T-helper 22 cell (primary cell): ENCODE measurements around the gene ALPP.
"Not testable (repeated sequence)": the region's sequence is repeated elsewhere in the genome, so short reads cannot be mapped to it uniquely, and the experiment has no call there.

Source experiments
- DNase-seq: peaks from one replicate; pipeline ENCODE4 v3.0.0-alpha.2; 2020; ENCODE audit warnings: low read depth

The ALPP gene

GRCh38 chr2:232378735-232379151 lies at the start of gene ALPP:
Gene ALPP, plus strand, starts transcription at chr2:232378751. Its CDS starts 52 bp downstream, at chr2:232378803.
- DNase-seq: not testable (repeated sequence)

DNA sequence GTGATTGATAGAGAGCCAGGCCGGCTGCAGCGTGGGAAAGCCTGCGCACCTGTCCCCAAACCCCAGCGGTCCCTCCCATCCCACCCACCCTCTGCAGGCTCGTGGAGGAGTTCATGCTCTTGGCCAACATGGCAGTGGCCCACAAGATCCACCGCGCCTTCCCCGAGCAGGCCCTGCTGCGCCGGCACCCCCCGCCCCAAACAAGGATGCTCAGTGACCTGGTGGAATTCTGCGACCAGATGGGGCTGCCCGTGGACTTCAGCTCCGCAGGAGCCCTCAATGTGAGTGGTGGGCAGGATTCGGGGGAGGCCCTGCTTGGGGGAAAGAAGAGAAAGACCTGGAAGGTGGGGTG lies 48.9 kb upstream of the ALPP start:
- no peak for DNase-seq

DNA sequence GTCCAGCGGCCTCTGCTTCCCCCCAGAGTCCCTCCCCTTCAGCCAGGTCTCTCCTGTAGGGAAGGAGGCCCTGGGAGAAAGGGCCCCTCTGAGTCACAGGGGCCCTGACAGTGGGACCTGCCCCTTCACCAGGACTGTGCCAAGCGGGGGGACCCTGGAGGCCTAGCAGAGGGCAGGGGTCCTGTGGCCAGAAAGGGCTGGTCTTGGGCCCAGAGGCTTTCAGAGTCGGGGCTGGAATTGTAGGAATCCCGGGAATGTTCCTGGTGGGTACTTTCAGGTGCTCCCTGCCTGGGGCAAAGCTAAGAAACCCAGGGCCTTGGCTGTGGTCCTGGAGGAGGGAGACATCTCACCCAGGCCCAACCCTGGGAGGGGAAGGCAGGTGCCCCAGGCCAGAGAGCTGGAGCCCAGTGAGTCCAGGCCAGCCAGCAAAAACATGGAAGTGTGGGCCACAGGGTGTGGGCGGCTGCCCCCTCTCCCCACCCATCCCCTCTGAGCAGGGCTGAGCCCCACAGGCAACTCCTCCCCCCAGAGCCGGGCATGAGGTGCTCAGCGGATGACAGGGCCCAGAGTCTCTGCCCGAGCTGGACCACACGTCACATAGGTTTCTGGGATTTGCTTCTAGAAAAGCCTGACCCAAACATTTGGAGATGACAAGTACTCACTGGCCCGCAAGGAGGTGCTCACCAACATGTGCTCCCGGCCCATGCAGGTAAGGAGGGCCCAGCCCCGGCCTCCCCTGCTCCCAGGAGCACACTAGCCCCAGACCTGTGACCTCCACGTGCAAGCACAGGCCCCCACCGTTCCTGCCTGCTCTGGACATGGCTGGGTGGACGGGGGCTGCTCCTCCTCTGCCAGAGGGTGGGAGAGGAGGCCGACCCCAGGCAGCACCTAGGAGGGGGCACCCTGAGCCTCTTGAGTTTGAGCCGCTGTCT lies 48.2 kb upstream of the ALPP start:
- no peak for DNase-seq

DNA sequence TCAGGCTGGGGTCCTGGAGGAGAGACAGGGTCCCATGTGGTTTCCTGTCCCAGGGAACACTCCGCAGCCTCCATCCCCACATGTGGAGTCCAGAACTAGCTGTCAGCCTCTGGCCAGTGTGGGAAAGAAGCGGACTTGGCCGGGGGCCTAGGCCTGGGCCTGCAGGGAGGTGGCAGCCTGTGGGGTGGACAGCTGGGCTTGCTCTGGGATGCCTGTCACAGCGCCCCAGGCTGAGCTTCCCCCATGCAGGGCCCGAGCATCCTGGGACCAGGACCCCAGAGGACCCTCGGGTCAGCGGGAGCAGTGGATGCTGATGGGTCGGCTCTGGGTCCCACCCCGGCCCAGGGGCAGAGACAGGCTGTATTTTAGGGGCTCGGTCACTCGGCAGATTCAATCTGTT lies 47.5 kb upstream of the ALPP start:
- DNase-seq: not testable (repeated sequence)

DNA sequence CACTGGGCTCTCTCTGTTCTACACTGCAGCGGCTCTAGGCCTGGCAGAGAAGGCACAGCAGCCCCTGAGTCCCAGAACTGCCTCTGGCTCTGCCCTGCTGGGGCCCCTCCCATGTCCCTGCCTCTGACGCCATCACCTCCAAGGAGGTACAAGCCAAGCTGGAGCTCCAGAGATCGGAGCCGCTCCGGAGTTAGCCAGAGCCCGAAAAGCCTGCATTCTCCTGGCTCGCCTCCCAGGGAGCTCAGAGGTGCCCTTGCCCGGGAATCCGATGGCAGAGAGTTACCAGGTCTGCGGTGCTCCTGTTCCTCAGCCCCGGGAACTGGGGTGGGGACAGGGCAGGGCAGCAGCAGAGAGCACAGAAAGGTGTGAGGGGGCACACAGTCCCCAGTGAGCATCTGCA lies 46.9 kb upstream of the ALPP start:
- DNase-seq: not testable (repeated sequence)

GRCh38 chr2:232332244-232332939 lies 46.2 kb upstream of the ALPP start:
- DNase-seq: not testable (repeated sequence)

GRCh38 chr2:232332940-232333259 lies 45.7 kb upstream of the ALPP start:
- DNase-seq: no peak

DNA sequence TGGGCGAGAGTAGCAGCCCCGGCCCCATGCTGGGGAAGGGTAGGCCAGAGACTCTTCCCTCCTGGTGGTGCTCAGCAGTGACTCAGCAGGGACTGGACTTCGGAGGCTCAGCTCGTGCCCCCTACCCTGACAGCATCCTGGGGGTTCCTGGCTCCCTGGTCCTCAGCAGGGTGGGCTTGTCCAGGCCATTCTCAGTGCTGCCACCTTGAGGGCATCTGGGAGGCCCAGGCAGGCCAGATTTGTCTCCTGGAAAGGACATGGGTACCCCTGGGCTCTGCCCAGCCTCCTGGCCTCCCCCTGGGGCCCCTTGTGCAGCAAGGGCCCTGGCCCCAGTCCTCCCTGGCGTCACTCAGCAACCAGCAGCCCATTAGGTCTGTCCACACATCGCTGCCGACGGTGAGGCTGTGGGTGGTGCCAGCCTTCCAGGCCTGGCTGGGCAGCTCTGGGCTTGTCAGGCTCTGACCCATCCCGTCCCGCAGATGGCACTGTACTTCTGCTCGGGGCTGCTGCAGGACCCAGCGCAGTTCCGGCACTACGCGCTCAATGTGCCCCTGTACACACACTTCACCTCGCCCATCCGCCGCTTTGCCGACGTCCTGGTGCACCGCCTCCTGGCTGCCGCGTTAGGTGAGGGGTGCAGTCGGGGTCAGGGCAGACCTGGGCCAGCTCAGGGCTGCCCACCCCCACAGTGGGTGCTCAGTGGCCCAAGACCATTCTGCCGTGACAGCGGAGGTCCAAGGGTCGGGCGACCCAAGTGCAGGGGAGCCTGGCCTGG lies 45.0 kb upstream of the ALPP start:
- no peak for DNase-seq

GRCh38 chr2:232334136-232334884 lies 44.2 kb upstream of the ALPP start:
- not testable (repeated sequence) for DNase-seq

DNA sequence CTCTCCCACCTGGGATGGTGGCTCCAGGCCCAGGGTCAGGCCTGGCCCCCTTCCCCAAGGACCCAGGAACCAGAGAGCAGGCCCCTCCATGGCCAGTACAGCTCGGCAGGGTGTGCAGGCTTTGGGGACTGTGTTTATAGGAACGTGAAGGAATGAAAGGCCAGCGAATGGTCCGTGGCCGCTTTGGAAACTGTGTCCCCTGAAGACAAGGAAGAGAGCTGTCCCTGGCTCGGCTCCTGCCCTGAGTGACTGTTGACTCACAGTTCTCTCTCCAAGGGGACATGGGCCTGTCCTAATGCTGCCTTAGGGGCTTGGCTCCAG lies 43.7 kb upstream of the ALPP start:
- DNase-seq: not testable (repeated sequence)

GRCh38 chr2:232335206-232335858 lies 43.2 kb upstream of the ALPP start:
- DNase-seq: not testable (repeated sequence)

DNA sequence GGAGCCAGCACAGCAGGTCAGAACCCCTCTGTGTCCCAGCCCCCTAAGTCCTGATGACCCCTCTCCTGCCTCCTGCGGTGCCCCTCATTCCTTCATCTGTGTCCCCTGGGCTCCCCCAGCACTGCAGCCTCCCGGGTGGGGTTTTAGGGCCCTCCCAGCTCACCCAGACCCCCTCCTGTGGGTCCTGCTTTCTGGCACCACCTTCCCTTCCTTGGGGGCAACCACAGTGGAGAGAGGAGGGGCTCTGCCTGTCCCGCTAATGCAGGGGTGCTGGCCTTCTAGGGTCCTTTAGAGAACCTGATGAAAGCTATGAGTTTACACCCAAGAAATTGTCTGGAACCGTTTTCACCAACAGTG lies 42.7 kb upstream of the ALPP start:
- DNase-seq: no peak

DNA sequence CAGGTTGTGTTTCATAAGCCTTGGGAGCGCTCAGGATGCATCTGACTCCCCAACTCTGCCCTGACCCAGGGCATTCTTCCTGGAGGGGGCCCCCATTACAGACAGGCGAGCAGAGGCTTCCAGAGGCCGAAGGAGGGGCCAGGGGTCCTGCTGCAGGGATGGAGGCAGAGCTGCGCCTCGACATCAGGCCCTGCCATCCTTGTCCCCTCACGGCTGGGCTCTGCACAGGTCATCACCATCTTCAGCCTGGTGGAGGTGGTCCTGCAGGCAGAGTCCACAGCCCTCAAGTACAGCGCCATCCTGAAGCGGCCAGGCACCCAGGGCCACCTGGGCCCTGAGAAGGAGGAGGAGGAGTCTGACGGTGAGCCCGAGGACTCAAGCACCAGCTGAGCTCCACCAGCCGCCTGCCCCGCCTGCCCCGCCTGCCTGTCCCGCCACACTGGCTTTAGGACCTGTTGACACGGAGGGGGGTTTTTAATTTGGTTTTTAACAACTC lies 42.3 kb upstream of the ALPP start:
- DNase-seq: no peak

DNA sequence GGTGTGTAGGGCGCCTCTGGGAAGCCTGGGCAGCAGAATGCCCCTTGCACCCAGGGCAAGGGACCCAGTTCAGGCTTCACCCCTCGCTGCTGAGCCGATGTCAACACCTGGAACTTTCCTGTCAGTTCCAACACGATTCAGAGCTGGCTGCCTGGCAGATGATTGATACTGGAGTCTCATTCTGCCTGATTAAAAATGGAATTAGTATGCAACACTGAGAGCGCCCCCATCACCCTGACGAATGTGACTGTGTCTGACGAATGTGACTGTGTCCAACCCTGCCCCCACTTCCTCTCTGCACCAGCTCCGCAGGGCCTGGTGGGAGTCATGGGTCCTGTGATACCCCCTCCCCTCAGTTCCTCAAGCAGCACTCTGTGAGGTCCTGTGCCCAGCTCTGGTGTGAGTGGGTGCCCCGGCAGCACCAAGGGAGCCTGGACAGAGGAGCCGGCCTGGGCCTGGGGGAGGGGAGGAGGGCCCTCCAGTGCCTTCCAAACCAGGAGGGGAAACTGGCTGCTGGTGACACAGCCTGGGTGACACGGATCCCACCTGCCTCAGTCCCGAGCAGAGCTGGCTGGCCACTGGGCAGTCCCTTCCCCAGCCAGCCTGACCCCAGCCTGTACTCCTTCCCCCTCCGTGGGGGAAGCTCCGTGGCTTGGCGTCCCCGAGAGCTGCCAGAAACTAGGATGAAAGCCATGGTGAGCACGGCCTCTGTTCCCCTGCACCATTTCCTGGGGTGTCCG lies 41.4 kb upstream of the ALPP start:
- DNase-seq: no peak

DNA sequence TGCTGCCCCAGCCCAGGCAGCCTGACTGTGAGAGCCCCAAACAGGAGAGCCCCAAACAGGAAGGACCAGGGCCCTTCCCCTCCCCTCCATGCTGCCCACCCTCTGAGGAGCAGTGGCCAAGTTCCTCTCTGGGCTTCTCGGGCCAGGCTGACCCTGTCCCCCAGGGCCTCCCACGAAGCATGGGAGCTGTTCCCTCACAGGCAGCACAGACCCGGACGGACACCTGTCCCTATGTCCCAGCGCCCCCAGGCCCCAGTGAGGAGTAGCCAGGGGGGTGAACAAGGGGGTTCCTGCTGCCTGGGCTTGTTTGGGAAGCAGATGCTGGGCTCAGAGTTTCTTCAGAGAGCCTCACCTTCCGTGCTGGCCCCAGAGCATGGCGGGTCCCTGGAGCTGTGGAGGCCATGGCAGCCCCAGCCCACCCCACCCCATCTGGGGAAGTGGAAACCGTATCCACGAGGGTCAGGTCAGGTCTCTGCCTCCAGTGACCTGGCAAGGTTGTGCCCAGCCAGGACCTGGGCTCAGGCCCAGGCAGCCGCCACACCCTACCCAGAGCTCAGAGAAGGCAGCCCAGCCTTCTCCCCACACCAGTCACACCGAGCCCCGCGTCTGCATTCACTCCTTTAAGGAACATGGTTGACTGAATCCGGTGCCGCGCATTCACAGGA lies 40.3 kb upstream of the ALPP start:
- DNase-seq: not testable (repeated sequence)

- DNase-seq: no peak
These were observed 39.8 kb upstream of the ALPP start for GRCh38 chr2:232338759-232339106.

DNA sequence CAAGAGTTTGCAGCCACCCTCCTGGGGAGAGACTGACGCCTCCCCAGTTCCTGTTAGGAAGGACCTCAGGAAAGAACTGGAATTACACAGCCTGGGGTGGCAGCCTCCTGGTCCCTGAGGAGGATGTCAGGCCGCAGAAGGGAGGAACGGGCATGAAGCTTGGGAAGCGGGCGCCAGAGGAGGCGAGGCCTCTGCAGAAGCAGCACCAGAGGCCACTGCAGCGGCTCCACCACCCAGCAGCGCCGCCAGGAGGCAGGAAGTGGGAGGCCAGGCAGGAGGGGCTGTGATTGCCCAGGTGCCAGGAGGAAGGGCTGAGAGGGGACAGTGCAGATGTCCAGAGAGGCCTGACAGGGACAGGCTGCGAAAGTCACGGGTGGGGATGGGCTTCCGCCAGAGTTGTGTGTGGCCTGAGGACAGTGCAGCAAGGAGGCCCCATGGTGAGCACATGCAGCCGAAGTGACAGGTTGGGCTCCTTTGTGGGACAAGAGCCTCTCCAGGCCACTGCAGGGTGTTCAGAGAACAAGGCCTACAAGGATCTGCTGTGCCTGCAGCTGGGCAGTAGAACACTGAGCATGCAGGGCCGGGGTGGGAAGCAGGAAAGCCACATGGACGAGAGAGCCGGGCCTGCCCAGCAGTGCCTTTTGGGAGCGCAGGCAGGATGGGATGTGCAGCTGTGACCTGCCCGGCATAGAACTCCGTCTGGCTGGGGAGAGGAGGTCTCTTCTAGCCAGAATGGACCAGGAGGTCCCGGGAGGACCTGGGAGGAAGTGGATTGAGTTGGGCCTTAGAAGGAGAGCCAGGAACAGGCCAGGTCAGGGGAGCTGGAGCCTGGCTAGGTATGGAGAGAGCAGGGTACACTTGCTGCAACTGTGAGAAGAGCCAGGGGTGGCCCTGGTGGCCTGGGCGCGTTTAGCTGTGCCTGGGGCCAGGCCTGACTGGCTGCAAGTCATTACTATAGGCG lies 39.1 kb upstream of the ALPP start:
- DNase-seq: no peak

DNA sequence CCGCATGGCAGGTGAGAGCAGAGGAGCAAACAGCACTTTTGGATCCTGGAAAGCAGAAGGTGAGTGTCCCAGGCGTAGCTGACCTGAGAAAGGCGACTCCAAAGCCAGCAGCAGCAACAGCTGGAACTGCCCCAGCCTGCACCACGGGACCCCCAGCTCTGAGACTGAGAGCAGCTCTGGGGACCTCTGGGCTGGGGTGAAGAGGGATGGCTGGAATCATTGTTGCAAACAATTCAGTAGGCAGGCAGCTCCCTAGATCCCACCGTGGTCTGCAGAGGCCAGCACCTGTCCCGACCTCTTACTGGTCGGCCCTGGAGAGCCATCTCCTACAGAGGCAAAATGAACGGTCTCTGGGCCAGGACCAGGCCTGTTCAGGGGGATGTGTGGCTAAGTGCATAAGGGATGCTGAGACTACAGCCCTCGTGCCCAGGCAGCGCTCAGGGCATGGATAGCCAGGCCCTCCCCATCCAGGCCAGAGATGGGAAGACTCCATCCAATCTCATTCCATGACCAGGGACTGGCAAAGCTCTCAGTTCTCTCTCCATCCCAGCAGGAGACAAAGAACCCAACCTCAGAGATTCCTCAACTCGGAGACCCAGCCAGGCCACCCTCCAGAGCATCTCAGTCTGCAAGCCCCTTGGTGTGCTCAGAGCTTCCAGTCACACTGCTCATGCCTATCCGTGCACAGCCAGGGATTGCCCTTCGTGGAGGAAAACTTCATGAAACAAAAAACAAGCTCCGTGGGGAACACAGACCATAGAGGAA lies 38.2 kb upstream of the ALPP start:
- DNase-seq: no peak
